ENCODE measurements around the gene OR9A2.

Gene OR9A2

DNA sequence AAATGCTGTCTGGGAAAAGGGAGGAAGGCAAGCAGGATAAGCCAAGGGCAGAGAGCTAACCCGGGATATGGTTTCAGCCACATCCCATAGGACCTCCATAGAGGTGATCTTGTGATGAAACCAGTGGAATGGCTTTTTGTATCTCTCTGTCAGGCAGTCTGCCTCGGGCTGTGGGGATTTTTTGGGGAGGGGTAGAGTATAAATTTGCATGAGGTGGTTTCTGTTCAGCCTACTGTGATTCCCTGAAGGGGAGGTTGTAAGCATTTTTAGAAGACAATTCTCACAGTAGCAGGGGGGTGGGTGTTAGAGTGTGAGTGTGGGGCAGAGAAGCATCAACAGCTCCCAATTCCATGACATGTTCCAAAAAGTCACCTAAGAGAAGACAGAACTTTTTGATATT lies 11.8 kb downstream of the OR9A2 start:
- DNase-seq (ENCODE audit: low read depth) = no peak
- TF ChIP-seq, protein P1, sequence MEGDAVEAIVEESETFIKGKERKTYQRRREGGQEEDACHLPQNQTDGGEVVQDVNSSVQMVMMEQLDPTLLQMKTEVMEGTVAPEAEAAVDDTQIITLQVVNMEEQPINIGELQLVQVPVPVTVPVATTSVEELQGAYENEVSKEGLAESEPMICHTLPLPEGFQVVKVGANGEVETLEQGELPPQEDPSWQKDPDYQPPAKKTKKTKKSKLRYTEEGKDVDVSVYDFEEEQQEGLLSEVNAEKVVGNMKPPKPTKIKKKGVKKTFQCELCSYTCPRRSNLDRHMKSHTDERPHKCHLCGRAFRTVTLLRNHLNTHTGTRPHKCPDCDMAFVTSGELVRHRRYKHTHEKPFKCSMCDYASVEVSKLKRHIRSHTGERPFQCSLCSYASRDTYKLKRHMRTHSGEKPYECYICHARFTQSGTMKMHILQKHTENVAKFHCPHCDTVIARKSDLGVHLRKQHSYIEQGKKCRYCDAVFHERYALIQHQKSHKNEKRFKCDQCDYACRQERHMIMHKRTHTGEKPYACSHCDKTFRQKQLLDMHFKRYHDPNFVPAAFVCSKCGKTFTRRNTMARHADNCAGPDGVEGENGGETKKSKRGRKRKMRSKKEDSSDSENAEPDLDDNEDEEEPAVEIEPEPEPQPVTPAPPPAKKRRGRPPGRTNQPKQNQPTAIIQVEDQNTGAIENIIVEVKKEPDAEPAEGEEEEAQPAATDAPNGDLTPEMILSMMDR (IDR thresholded peaks at IDR 0.05; ENCODE audit: low read depth, low read length, missing control alignments) = no peak
- no peak overlapping the region for H3K4me3 ChIP-seq (ENCODE audit: low read depth, low read length)
- in situ Hi-C loops (cut with HindIII; ENCODE audit: low sequenced_read_pairs) = no loop called here

DNA sequence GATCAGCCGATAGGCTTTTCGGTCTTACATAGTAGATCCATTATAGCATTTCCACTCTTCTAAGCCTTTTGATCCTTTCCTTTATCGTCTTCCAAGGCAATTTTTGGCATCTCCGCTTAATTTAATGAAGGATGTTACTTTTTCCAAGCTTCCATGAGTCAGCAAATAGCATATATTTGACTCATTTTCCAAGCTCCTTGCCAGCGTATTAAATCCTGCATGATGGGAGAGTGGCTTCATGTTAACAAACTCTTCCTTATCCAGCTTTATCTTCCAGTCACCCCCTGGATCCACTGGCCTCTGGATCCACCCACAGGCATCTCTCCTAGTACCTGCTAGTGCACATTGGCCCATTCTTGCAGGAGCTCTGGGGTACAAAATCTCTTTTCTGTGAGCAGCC lies 13.0 kb downstream of the OR9A2 start:
- no peak overlapping the region for H3K4me3 ChIP-seq (ENCODE audit: low read depth, low read length)
- DNase-seq (ENCODE audit: low read depth) = peak; percentile 80
- in situ Hi-C loops (cut with HindIII; ENCODE audit: low sequenced_read_pairs) = loop anchor here (5.0 kb wide), 1 partner anchor 203 kb away; no protein-coding TSS in a partner anchor
- TF ChIP-seq, protein P1 (IDR thresholded peaks at IDR 0.05; ENCODE audit: low read depth, low read length, missing control alignments) = no peak

DNA sequence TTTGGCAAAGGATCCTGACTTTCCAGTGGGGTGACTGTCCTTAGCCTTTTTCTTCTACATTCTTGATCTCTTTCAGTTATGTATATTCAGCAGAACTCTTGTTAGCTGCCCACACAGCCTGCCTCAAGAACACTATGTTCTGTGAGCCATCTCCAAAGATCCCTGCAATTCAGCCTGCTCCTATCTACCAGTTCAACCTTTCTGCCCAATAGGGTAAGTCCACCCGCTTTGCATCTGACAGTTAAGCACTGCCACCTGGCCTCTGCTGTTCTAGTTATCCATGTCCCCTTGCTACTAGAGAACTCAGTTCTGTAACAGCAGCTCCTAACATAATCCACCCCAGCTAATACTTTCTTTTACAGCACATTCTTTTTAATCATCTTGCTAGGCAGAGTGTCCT lies 13.5 kb downstream of the OR9A2 start:
- no peak for DNase-seq (ENCODE audit: low read depth)
- in situ Hi-C loops (cut with HindIII; ENCODE audit: low sequenced_read_pairs) = loop anchor here (5.0 kb wide), 1 partner anchor 204 kb away; no protein-coding TSS in a partner anchor
- TF ChIP-seq, protein P1 (IDR thresholded peaks at IDR 0.05; ENCODE audit: low read depth, low read length, missing control alignments) = no peak
- H3K4me3 ChIP-seq (ENCODE audit: low read depth, low read length) = no peak overlapping the region

DNA sequence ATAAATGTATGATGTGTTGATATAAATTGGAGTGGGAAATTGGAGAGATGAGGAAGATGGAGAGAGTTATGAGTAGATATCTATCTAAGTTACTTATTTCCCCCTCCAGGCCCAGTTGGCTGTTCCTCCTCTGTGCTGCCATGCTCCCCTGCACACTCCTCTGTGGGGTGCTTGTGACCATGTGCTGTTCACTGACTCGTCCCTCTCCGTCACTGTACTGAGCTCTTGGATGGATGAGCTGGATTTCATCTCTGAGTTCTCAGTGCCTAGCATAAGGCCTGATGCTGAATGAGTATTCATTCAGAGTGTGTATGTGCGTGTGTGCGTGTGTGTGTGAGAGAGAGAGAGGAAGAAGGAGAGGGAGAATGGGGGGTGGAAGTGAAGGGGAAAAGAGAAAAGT lies 14.5 kb downstream of the OR9A2 start:
- no peak for DNase-seq (ENCODE audit: low read depth)
- TF ChIP-seq, protein P1 (IDR thresholded peaks at IDR 0.05; ENCODE audit: low read depth, low read length, missing control alignments) = no peak
- in situ Hi-C loops (cut with HindIII; ENCODE audit: low sequenced_read_pairs) = loop anchor here (5.0 kb wide), 1 partner anchor 205 kb away; no protein-coding TSS in a partner anchor

DNA sequence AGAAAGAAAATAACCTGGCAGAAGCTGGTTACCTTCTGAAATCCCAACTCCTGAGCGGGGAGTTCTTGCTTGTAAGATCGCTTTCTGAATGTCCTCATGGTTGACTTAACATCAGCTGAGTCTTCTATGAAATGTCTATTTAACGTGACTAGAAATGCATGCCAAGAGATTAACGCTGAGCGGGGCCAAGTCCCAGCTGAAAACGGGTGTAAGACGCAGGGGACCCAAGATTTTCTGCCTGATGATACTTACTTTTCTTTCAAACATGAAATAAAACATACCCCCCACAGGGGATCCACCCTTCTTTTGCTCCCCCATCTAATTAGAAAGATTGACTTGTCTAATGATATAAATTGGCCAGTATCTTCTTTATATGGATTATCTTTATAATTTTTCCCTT lies 14.9 kb downstream of the OR9A2 start:
- no peak overlapping the region for H3K4me3 ChIP-seq (ENCODE audit: low read depth, low read length)
- in situ Hi-C loops (cut with HindIII; ENCODE audit: low sequenced_read_pairs) = loop anchor here (5.0 kb wide), 1 partner anchor 205 kb away; no protein-coding TSS in a partner anchor
- no peak for DNase-seq (ENCODE audit: low read depth)
- TF ChIP-seq, protein P1 (IDR thresholded peaks at IDR 0.05; ENCODE audit: low read depth, low read length, missing control alignments) = no peak

More for the DNA sequence above, 14.5 kb downstream of the OR9A2 start:
- no peak overlapping the region for H3K4me3 ChIP-seq (ENCODE audit: low read depth, low read length)

DNA sequence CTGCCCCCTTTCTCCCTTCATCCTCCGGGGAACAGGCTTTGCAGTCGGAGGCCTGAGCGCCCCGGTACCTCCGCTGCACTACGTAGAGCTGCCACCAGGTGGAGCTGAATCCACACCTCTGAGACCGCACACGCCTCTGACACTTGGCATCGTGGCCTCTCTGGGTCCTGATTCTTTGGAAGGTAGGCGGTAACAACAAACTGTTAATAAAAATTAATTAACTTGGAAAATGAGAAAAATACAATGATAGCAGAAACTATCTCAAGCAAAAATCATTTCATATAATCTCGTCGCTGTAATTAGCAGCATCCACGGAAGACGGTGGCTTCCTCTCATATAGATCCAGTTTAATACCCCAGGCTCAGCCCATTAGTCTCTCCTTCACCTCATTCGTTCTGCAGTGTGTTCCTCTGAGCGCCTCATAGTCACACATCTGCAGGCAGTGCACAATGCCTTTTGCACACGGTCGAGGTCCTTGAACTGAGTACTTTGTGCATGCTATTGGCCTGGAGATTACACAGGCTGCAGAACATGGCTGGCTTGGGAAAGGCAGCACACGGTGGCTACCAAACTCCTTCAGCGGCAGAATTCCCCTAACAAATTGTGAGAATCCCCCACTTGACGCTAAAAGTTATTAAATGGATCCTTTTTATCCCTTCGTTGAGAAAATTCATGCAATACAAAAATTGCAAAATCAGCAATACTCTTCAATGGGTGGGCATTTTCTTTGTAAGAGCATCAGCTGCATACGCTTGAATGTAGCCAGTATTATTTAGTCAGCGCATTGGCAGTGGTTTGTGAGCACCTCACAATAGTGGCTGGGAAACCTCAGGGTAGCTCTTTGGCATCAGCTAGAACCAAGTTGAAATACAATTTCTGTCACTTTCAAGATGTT lies 18.7 kb downstream of the OR9A2 start:
- TF ChIP-seq, protein P1 (IDR thresholded peaks at IDR 0.05; ENCODE audit: low read depth, low read length, missing control alignments) = peak; percentile 97

More for the DNA sequence above, 18.7 kb downstream of the OR9A2 start:
- DNase-seq (ENCODE audit: low read depth) = peak; percentile 35
- no peak overlapping the region for H3K4me3 ChIP-seq (ENCODE audit: low read depth, low read length)
- in situ Hi-C loops (cut with HindIII; ENCODE audit: low sequenced_read_pairs) = no loop called here
